Activated naive CD8-positive, alpha-beta T cell treated with anti-CD3 and anti-CD28 coated beads, Interleukin-2, amount 10 ng/mL, durations not matched to agents 7 days and 5 days (primary cell): ENCODE data around the gene RHBDF2. TPM values are rescaled to one million over a fixed set of nuclear protein-coding genes. Genes with fewer than 3 reads are reported as not detected.
A peak's percentile ranks its signal among the peaks of the same experiment; 100 is the strongest.

ENCODE experiments used
- ATAC-seq: fragments of 150-1000 bp; cut with Tn5 transposase; one replicate; pipeline ENCODE4 v1.10.0; 2021; ENCODE audit warnings: low read depth, moderate library complexity
- POLR2A ChIA-PET: fragments of 350-600 bp; sonication (Branson Sonifier 250); formaldehyde crosslinking; loops from one replicate; lab custom pipeline; 2021; ENCODE audit warnings: antibody characterized with exemption; lab: Charles Lee
- DNase-seq: peaks from one replicate; pipeline ENCODE4 v3.0.0; 2021
- H3K27ac Mint-ChIP-seq: one replicate; pipeline ENCODE4 v1.8.0; 2022; ENCODE audit warnings: mild to moderate bottlenecking, mixed read lengths
- H3K27me3 Mint-ChIP-seq: one replicate; pipeline ENCODE4 v1.8.0; 2022; ENCODE audit warnings: mild to moderate bottlenecking, moderate library complexity, mixed read lengths
- H3K36me3 Mint-ChIP-seq: one replicate; pipeline ENCODE4 v1.8.0; 2021; ENCODE audit warnings: mild to moderate bottlenecking, mixed read lengths
- H3K4me1 Mint-ChIP-seq: one replicate; pipeline ENCODE4 v1.8.0; 2021; ENCODE audit warnings: mixed read lengths
- H3K4me3 Mint-ChIP-seq: one replicate; pipeline ENCODE4 v1.8.0; 2022; ENCODE audit warnings: mild to moderate bottlenecking, moderate library complexity, mixed read lengths
- H3K9me3 Mint-ChIP-seq: one replicate; pipeline ENCODE4 v1.8.0; 2021; ENCODE audit warnings: mixed read lengths
- total RNA-seq, 2 experiments: library from RNA; stranded (reverse); gene quantifications; one replicate each; pipeline ENCODE4 v1.2.3, GENCODE V29; 2021

The RHBDF2 gene
- total RNA-seq, 2 experiments from 2014 or later: 65.1 to 67.2 TPM

DNA sequence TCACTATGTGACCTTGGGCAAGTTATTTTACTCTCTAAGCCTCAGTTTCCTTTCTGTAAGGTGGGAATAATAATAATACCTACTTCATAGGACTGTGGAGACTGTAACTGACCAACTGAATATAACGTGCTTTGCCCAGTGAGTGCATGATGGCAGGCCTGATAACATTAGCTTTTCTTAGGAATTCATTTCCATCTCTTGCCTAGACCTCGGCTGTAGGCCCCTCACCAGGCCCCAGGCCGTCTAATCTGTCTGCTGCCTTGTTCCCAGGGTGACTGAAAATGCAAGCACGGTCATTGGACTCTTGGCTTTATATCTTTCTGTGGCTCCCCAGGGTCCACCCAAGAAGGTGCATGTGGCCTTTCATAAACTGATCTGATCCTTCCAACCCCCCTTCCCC lies 41.5 kb downstream of the RHBDF2 start:
- POLR2A ChIA-PET: interaction anchor here (1.0 to 2.5 kb wide), 2 partner anchors 40 to 48 kb away, joined by 3 to 7 read pairs; no protein-coding TSS in a partner anchor
- no peaks in the 10 kb centered on the region for H3K4me1 Mint-ChIP-seq

GRCh38 chr17:76458580-76459490 lies 42.4 kb downstream of the RHBDF2 start:
- no peaks in the 10 kb centered on the region for H3K36me3 Mint-ChIP-seq
- POLR2A ChIA-PET: interaction anchor here (0.7 to 2.5 kb wide), 4 partner anchors 34 to 49 kb away, joined by 3 to 7 read pairs (median 3); no protein-coding TSS in a partner anchor
- no peaks in the 10 kb centered on the region for H3K4me1 Mint-ChIP-seq
- ATAC-seq (no peak), DNase-seq (no peak)
- H3K27ac Mint-ChIP-seq: no peak overlapping the region
- no peaks in the 10 kb centered on the region for H3K9me3 Mint-ChIP-seq
- H3K27me3 Mint-ChIP-seq: peaks cover 14% of the 10 kb centered on the region
- no peak overlapping the region for H3K4me3 Mint-ChIP-seq

More for the DNA sequence above, 41.5 kb downstream of the RHBDF2 start:
- Mint-ChIP-seq H3K27me3 (peaks cover 15% of the 10 kb centered on the region), H3K36me3 (no peaks in the 10 kb centered on the region), H3K9me3 (no peaks in the 10 kb centered on the region), H3K4me3 (no peak overlapping the region), H3K27ac (no peak overlapping the region)
- ATAC-seq (no peak), DNase-seq (no peak)

GRCh38 chr17:76453431-76453743 lies 47.8 kb downstream of the RHBDF2 start:
- Mint-ChIP-seq H3K9me3 (no peaks in the 10 kb centered on the region), H3K27ac (peak overlapping the region; percentile 57), H3K36me3 (peaks cover 1% of the 10 kb centered on the region), H3K4me1 (peaks cover 27% of the 10 kb centered on the region), H3K27me3 (peaks cover 8% of the 10 kb centered on the region), H3K4me3 (peak overlapping the region; percentile 81)
- ATAC-seq (no peak), DNase-seq (no peak)
- POLR2A ChIA-PET: interaction anchor here (1.0 to 1.2 kb wide), 2 partner anchors 49 to 103 kb away, joined by 4 to 5 read pairs; no protein-coding TSS in a partner anchor

GRCh38 chr17:76452660-76453430 lies 48.4 kb downstream of the RHBDF2 start, which contains the start of gene UBE2O:
TSS of gene UBE2O (minus strand) at chr17:76453152. CDS start at chr17:76453141, 11 bp downstream.
- ATAC-seq: peak; percentile 93
- Mint-ChIP-seq H3K4me3 (peak within 1 kb of the TSS; percentile 91), H3K4me1 (peaks cover 29% of the 10 kb centered on the region), H3K27me3 (peaks cover 8% of the 10 kb centered on the region), H3K27ac (peak within 1 kb of the TSS; percentile 57), H3K9me3 (no peaks in the 10 kb centered on the region), H3K36me3 (peaks cover 1% of the 10 kb centered on the region)
- DNase-seq: peak; percentile 98
- POLR2A ChIA-PET: interaction anchor here (0.6 to 1.8 kb wide), 6 partner anchors 9 to 251 kb away, joined by 3 to 6 read pairs (median 4); partner anchors contain the start of gene RHBDF2

DNA sequence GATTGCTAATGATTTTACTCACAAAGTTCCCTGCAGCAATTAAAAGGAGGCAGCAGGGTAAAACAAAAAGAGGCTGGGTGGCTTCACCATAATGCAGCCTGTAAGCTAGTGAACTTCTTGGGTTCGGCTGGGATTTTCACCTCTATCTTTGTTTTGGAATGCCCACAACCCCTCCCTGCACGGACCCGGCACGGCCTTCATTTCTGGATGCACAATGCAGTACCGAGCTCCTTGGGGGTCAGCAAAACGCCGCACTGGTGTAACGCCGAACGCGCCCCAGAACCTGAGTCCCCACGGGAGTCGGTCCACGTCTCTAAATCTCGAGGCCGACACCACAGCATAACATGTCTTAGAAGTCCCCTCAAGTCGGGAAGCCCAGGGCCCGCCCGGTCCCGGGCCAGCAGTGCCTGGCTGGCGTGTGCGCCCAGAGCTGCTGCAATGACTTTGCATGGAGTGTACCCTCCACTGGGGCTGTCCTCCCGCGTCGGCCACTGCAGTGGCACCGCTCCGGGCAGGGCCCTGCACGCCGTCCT lies 49.0 kb downstream of the RHBDF2 start:
- peak overlapping the region; percentile 54 for H3K27ac Mint-ChIP-seq
- peak; percentile 30 for ATAC-seq
- H3K36me3 Mint-ChIP-seq: peaks cover 1% of the 10 kb centered on the region
- peaks cover 4% of the 10 kb centered on the region for H3K27me3 Mint-ChIP-seq
- no peak for DNase-seq
- POLR2A ChIA-PET: interaction anchor here (0.5 to 1.8 kb wide), 8 partner anchors 8 to 252 kb away, joined by 3 to 8 read pairs (median 4); partner anchors contain the start of genes AANAT and RHBDF2
- peaks cover 34% of the 10 kb centered on the region for H3K4me1 Mint-ChIP-seq
- no peaks in the 10 kb centered on the region for H3K9me3 Mint-ChIP-seq
- peak overlapping the region; percentile 91 for H3K4me3 Mint-ChIP-seq

- DNase-seq (no peak), ATAC-seq (no peak)
- POLR2A ChIA-PET: interaction anchor here (0.5 to 1.8 kb wide), 4 partner anchors 8 to 59 kb away, joined by 3 to 6 read pairs (median 4); partner anchors contain the start of genes AANAT and RHBDF2
- Mint-ChIP-seq H3K4me1 (peaks cover 38% of the 10 kb centered on the region), H3K4me3 (peak overlapping the region; percentile 91), H3K27ac (no peak overlapping the region), H3K27me3 (peaks cover 3% of the 10 kb centered on the region), H3K36me3 (peaks cover 1% of the 10 kb centered on the region), H3K9me3 (no peaks in the 10 kb centered on the region)
Observed at GRCh38 chr17:76451506-76451905, 49.7 kb downstream of the RHBDF2 start.

- POLR2A ChIA-PET: no interaction called here
Observed at GRCh38 chr17:76449126-76449525, 52.1 kb downstream of the RHBDF2 start.

GRCh38 chr17:76447931-76448652 lies 53.1 kb downstream of the RHBDF2 start:
- POLR2A ChIA-PET: no interaction called here
- Mint-ChIP-seq H3K36me3 (peaks cover 7% of the 10 kb centered on the region), H3K27me3 (no peaks in the 10 kb centered on the region), H3K4me3 (no peak overlapping the region), H3K4me1 (peaks cover 55% of the 10 kb centered on the region), H3K27ac (no peak overlapping the region), H3K9me3 (no peaks in the 10 kb centered on the region)
- DNase-seq (no peak), ATAC-seq (no peak)

More at GRCh38 chr17:76449126-76449525, 52.1 kb downstream of the RHBDF2 start:
- no peak overlapping the region for H3K4me3 Mint-ChIP-seq
- H3K27ac Mint-ChIP-seq: no peak overlapping the region
- no peak for DNase-seq
- peaks cover 1% of the 10 kb centered on the region for H3K36me3 Mint-ChIP-seq
- H3K27me3 Mint-ChIP-seq: no peaks in the 10 kb centered on the region
- ATAC-seq: no peak
- H3K9me3 Mint-ChIP-seq: no peaks in the 10 kb centered on the region
- peaks cover 53% of the 10 kb centered on the region for H3K4me1 Mint-ChIP-seq

- no peak for ATAC-seq
- H3K9me3 Mint-ChIP-seq: no peaks in the 10 kb centered on the region
- H3K4me3 Mint-ChIP-seq: no peak overlapping the region
- no peak for DNase-seq
- peaks cover 65% of the 10 kb centered on the region for H3K4me1 Mint-ChIP-seq
- H3K27ac Mint-ChIP-seq: no peak overlapping the region
- H3K36me3 Mint-ChIP-seq: peaks cover 9% of the 10 kb centered on the region
- H3K27me3 Mint-ChIP-seq: no peaks in the 10 kb centered on the region
- POLR2A ChIA-PET: no interaction called here
Observed at GRCh38 chr17:76446449-76447231, 54.6 kb downstream of the RHBDF2 start.

DNA sequence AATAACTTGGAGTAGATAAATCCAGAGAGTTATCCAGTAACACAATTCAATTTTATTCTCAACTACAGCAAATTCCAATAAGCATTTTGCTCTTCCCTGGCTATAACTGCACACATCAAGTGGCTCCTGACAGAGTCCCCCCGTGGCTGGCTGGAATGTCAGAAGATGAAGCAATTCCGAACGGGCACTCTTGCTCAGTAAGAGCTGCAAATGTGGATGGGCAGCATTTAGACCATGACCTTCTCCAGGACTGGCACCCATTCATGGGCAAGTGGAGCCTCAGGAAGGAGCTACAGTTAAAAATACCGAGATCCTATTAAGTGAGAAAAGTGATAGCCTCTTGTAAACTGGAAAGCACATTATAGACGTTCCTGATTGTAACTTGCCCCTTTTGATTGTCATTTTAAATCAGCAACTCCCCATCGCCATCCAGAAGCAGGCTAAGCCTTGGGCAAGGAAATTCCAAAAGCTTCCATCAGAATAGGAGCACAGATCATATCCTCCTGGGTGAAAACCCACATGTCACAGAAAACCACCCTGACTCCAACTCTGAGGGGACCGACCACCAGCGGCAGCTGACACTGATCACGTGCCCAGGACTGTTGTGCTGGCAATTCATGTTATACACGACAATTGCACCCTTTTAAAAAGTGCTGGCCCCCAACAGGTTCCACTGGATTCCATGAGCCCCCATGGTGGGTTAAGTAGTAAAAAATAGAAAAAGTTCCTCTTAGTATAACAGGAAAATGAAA lies 55.4 kb downstream of the RHBDF2 start:
- Mint-ChIP-seq H3K4me3 (no peak overlapping the region), H3K4me1 (peaks cover 63% of the 10 kb centered on the region), H3K36me3 (peaks cover 9% of the 10 kb centered on the region), H3K9me3 (no peaks in the 10 kb centered on the region), H3K27ac (no peak overlapping the region), H3K27me3 (no peaks in the 10 kb centered on the region)
- POLR2A ChIA-PET: no interaction called here
- no peak for ATAC-seq
- no peak for DNase-seq

- POLR2A ChIA-PET: interaction anchor here (0.7 to 1.3 kb wide), 2 partner anchors 8 to 26 kb away, joined by 3 to 4 read pairs; no protein-coding TSS in a partner anchor
- H3K4me3 Mint-ChIP-seq: no peak overlapping the region
Observed at GRCh38 chr17:76444518-76445311, 56.5 kb downstream of the RHBDF2 start.

More at GRCh38 chr17:76444518-76445311, 56.5 kb downstream of the RHBDF2 start:
- ATAC-seq (no peak), DNase-seq (no peak)
- Mint-ChIP-seq H3K9me3 (no peaks in the 10 kb centered on the region), H3K4me1 (peaks cover 60% of the 10 kb centered on the region), H3K27me3 (no peaks in the 10 kb centered on the region), H3K36me3 (peaks cover 9% of the 10 kb centered on the region), H3K27ac (no peak overlapping the region)
